GM23248 (cell line): ENCODE measurements around the gene CCDC27. TPM values are rescaled to one million over a fixed set of nuclear protein-coding genes. Genes with fewer than 3 reads are reported as not detected.

Source experiments
- DNase-seq: peaks from one replicate; pipeline ENCODE4 v3.0.0-alpha.2; 2015
- H2AFZ ChIP-seq: fragments of 200-600 bp; sonication (generic); 2 replicates; pipeline ENCODE4 v1.6.1; 2016; ENCODE audit warnings: antibody characterized with exemption
- H3F3A ChIP-seq: fragments of 200-600 bp; sonication (generic); 2 replicates; pipeline ENCODE4 v1.6.1; 2016; ENCODE audit warnings: mild to moderate bottlenecking, antibody characterized with exemption, mixed run types; ENCODE audit not compliant: insufficient read depth
- H3K27ac ChIP-seq: fragments of 200-600 bp; sonication (generic); 2 replicates; pipeline ENCODE4 v1.5.1; 2016; ENCODE audit warnings: mild to moderate bottlenecking
- H3K27me3 ChIP-seq: fragments of 200-600 bp; sonication (generic); replicated peaks from 2 replicates; pipeline ENCODE4 v1.6.1; 2016; ENCODE audit warnings: mild to moderate bottlenecking; ENCODE audit not compliant: insufficient read depth
- H3K36me3 ChIP-seq: fragments of 200-600 bp; sonication (generic); 2 replicates; pipeline ENCODE4 v1.6.1; 2016; ENCODE audit warnings: low read depth, mild to moderate bottlenecking
- H3K4me1 ChIP-seq: fragments of 200-600 bp; sonication (generic); 2 replicates; pipeline ENCODE4 v1.6.1; 2016; ENCODE audit warnings: mild to moderate bottlenecking; ENCODE audit not compliant: insufficient read depth
- H3K4me2 ChIP-seq: fragments of 200-600 bp; sonication (generic); one replicate; pipeline ENCODE4 v1.6.1; 2016; ENCODE audit warnings: mild to moderate bottlenecking; ENCODE audit not compliant: unreplicated experiment
- H3K4me3 ChIP-seq: fragments of 200-600 bp; sonication (generic); 2 replicates; pipeline ENCODE4 v1.5.1; 2016; ENCODE audit warnings: mild to moderate bottlenecking
- H3K79me2 ChIP-seq: fragments of 200-600 bp; sonication (generic); 2 replicates; pipeline ENCODE4 v1.6.1; 2016; ENCODE audit warnings: mild to moderate bottlenecking; ENCODE audit not compliant: insufficient read depth
- H3K9ac ChIP-seq: fragments of 200-600 bp; sonication (generic); 2 replicates; pipeline ENCODE4 v1.6.1; 2016; ENCODE audit warnings: mild to moderate bottlenecking
- H3K9me2 ChIP-seq: fragments of 200-600 bp; sonication (generic); 2 replicates; pipeline ENCODE4 v1.6.1; 2016; ENCODE audit warnings: mixed run types, mild to moderate bottlenecking, moderate library complexity; ENCODE audit not compliant: insufficient read depth
- H3K9me3 ChIP-seq: fragments of 200-600 bp; sonication (generic); one replicate; pipeline ENCODE4 v1.6.1; 2017; ENCODE audit warnings: low read depth
- H4K20me1 ChIP-seq: fragments of 200-600 bp; sonication (generic); 2 replicates; pipeline ENCODE4 v1.6.0; 2016; ENCODE audit not compliant: insufficient read depth
- EZH2 ChIP-seq: fragments of 200-600 bp; sonication (generic); IDR thresholded peaks from 2 replicates; pipeline ENCODE4 v1.6.1; 2018; ENCODE audit warnings: antibody characterized with exemption, mild to moderate bottlenecking; ENCODE audit not compliant: insufficient read depth, poor library complexity, severe bottlenecking
- EZH2phosphoT487 ChIP-seq: fragments of 200-600 bp; sonication (generic); IDR thresholded peaks from 2 replicates; pipeline ENCODE4 v1.6.1; 2018; ENCODE audit warnings: antibody characterized with exemption, moderate library complexity, mild to moderate bottlenecking, low read depth; ENCODE audit not compliant: insufficient read depth
- WGBS, 2 experiments: methylation state at CpG; one replicate each; pipeline ENCODE4 v1.1.6; 2015 to 2017; ENCODE audit warnings: low lambda C conversion rate in 2 of 2, low coverage in 1 of 2; ENCODE audit errors: missing lambda C conversion rate in 2 of 2; 5-methylcytosine and 5-hydroxymethylcytosine counted together
- in situ Hi-C: fragments of 300-500 bp; cut with MboI; formaldehyde crosslinking; loops from 2 replicates; pipeline ENCODE4 v1.15.0; 2020
- polyA plus RNA-seq: library from polyadenylated mRNA; unstranded; fragments of >200 nt; fragmentation: Nextera tagmentation; extraction: Ambion mirVana; gene quantifications from 2 replicates; pipeline ENCODE4 v1.2.1, GENCODE V29; 2016
- total RNA-seq: library from RNA; depleted of rRNA; stranded (reverse); fragments of >200 nt; shearing (Covaris generic); gene quantifications from 2 replicates; pipeline ENCODE4 v1.2.3, GENCODE V29; 2014

Gene CCDC27
- total and polyA plus RNA-seq, 2 experiments from 2014 or later = not detected

DNA sequence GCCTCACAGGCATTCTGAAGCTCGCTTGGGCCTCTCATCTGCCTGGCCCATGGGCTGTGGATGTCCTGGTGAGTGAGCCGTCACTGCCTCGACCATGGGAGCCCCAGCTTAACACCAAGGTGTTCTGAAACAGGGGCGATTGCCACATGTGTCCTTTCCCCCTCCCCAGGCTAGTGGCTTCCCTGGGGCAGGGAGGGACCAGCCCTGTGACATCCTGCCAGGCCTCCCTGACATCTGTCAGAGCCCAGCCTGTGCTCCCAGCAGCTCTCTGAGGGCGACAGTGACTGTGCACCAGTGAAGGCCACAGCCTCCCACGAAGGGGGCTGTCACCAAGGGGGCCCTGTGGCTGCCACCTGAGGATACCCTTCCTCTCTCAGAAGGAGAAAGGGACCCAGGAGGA lies 35.9 kb upstream of the CCDC27 start:
- Histone ChIP-seq H4K20me1 (no peaks in the 10 kb centered on the region), H3K9ac (no peak overlapping the region), H2AFZ (no peak overlapping the region), H3K9me2 (no peaks in the 10 kb centered on the region), H3K27ac (no peak overlapping the region), H3K27me3 (peaks cover 18% of the 10 kb centered on the region; the same call in 1 of the 2 replicates), H3K9me3 (no peaks in the 10 kb centered on the region), H3K4me3 (no peak overlapping the region), H3F3A (no peaks in the 10 kb centered on the region), H3K79me2 (no peaks in the 10 kb centered on the region), H3K36me3 (no peaks in the 10 kb centered on the region), H3K4me1 (no peaks in the 10 kb centered on the region), H3K4me2 (no peak overlapping the region)
- in situ Hi-C loops = no loop called here
- TF ChIP-seq EZH2phosphoT487 (no peak), EZH2 (no peak)
- no peak for DNase-seq
- 28 to 37% methylated on average over 6 of the region's 6 CpGs for WGBS, 2 experiments

DNA sequence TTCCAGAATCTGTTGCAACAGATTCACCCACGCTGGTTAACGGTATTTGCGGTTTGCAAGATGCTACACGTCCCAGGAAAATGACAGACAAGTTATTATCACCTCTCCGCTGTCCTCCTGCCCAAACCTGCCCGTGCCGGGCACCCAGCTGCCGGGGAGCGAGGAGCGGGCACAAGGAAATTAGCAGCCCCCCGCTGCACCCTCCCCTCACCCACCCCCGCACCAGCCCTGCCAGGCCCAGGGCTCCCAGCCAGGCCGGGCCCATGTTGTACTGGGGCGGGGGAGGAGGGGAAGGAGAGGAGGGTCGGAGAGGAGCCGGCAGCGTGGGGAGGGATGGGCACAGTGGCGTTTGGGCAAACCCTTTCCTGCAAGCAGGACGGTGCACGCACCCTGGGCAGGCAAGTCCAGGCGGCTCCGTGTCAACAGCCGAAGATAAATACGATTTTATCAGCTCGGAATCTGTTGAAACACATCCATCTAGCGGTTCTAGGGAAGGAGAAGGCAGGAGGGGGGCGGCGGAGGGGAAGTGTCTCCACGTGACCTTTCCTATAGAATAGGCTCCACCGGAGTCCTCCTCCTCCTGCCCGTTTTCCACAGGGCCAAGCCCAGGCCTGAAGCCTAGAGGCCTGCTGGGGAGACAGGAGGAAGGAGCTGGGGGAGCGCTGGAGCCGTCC lies 35.1 kb upstream of the CCDC27 start:
- Histone ChIP-seq H3K4me3 (no peak overlapping the region), H3K27me3 (peaks cover 10% of the 10 kb centered on the region; the same call in 1 of the 2 replicates), H2AFZ (no peak overlapping the region), H3K9ac (no peak overlapping the region), H4K20me1 (no peaks in the 10 kb centered on the region), H3F3A (no peaks in the 10 kb centered on the region), H3K9me3 (no peaks in the 10 kb centered on the region), H3K4me2 (no peak overlapping the region), H3K9me2 (no peaks in the 10 kb centered on the region), H3K36me3 (no peaks in the 10 kb centered on the region), H3K27ac (no peak overlapping the region), H3K79me2 (no peaks in the 10 kb centered on the region), H3K4me1 (no peaks in the 10 kb centered on the region)
- DNase-seq = no peak
- 32 to 46% methylated on average over 23 to 33 of the region's 33 CpGs for WGBS, 2 experiments
- in situ Hi-C loops = no loop called here
- TF ChIP-seq EZH2 = no peak
- no peak for TF ChIP-seq EZH2phosphoT487

DNA sequence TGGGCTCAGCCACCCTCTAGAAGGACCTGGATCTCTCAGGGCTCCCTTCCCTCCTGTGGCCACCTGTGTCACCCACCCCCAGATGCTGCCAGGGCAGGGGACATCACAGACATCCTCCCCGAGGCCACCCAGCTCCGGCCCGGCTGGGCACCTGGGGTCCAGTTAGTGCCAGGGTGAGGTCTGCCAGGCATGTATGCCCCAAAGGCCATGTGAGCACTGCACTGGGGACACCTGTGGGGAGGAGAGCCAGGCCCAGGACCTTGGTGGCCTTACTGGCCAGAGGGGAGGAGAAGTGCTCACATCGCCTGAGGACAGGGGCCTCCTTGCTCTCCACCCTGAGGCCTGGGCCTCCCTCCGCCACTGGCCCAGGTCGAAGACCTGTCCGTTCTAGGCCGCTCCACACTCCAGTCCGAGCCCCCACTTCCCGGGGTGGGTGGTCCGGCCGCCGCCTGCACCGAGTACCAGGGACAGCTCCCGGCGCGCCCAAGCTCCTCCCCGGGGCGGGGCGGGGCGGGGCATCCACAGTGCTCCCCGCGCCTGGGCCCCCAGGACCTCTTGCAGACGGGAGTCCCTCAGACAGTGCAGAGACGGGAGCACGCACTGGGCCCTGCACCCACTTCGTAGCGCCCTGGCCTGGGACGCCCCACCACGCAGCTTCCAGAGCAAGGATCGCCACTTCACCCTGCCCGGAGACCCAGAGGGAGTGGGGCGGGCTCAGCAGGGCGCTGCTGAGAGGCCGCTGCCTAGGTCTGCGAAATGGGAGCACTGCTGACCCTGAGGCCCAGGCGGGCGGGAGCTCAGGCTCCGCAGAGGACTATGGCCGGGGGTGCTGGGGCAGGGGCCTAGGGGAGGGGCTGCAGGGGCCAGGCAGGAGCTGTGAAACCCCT lies 34.3 kb upstream of the CCDC27 start:
- no peaks in the 10 kb centered on the region for H3K36me3 ChIP-seq
- H3K4me1 ChIP-seq = no peaks in the 10 kb centered on the region
- in situ Hi-C loops = no loop called here
- H4K20me1 ChIP-seq = no peaks in the 10 kb centered on the region
- no peak overlapping the region for H2AFZ ChIP-seq
- no peaks in the 10 kb centered on the region for H3F3A ChIP-seq
- TF ChIP-seq EZH2 = no peak
- no peak for TF ChIP-seq EZH2phosphoT487
- 18 to 28% methylated on average over 33 to 38 of the region's 40 CpGs for WGBS, 2 experiments
- H3K27ac ChIP-seq = no peak overlapping the region
- H3K9me3 ChIP-seq = no peaks in the 10 kb centered on the region
- peaks cover 6% of the 10 kb centered on the region; the same call in 1 of the 2 replicates for H3K27me3 ChIP-seq
- peak; percentile 40 for DNase-seq
- no peaks in the 10 kb centered on the region for H3K79me2 ChIP-seq
- no peak overlapping the region for H3K4me2 ChIP-seq
- no peak overlapping the region for H3K4me3 ChIP-seq
- H3K9ac ChIP-seq = no peak overlapping the region
- H3K9me2 ChIP-seq = no peaks in the 10 kb centered on the region

DNA sequence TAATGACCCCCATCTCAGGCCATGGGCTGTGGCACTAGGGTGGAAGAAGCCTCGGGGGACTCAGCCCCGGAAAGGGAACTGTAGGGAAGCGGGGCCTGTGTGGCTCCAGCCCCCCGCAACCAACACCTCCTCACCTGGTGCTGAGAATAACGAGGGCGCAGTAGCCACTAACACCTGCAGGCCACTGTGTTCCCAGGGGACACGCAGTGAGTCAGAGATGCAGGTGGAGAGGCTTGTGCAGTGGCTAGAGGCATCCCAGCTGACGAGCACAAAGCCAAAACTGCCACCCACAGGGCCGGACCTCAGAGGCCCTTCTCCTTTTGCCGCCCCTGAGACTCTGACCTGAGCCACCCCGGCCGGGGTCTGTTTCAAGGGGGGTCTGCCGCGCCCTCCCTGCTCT lies 33.5 kb upstream of the CCDC27 start:
- Histone ChIP-seq H3K79me2 (no peaks in the 10 kb centered on the region), H3F3A (no peaks in the 10 kb centered on the region), H3K4me2 (no peak overlapping the region), H2AFZ (no peak overlapping the region), H3K9me3 (no peaks in the 10 kb centered on the region), H3K27ac (no peak overlapping the region), H3K4me1 (no peaks in the 10 kb centered on the region), H3K27me3 (peaks cover 4% of the 10 kb centered on the region; the same call in 1 of the 2 replicates), H3K36me3 (no peaks in the 10 kb centered on the region), H3K9me2 (no peaks in the 10 kb centered on the region), H3K9ac (no peak overlapping the region), H4K20me1 (no peaks in the 10 kb centered on the region), H3K4me3 (no peak overlapping the region)
- in situ Hi-C loops = no loop called here
- TF ChIP-seq EZH2 = no peak
- no peak for TF ChIP-seq EZH2phosphoT487
- no peak for DNase-seq
- WGBS, 2 experiments = 75 to 76% methylated on average over 14 of the region's 14 CpGs
